GM18502 (cell line): ENCODE results near the gene TMEM43.

Source experiments
- ATAC-seq: cut with Tn5 transposase; IDR thresholded peaks from one replicate; pipeline ENCODE4 v1.9.1; 2021; ENCODE audit warnings: mild to moderate bottlenecking; ENCODE audit not compliant: unreplicated experiment, poor library complexity

Gene TMEM43

GRCh38 chr3:14174483-14174882 is 49.6 kb downstream of the TMEM43 start:
- no peak for ATAC-seq

- ATAC-seq = peak; percentile 27
Observed at GRCh38 chr3:14175383-14176037, 50.7 kb downstream of the TMEM43 start.

- ATAC-seq = peak; percentile 9
Observed at GRCh38 chr3:14177580-14178246, 52.9 kb downstream of the TMEM43 start.

- peak; percentile 94 for ATAC-seq
Observed at GRCh38 chr3:14178247-14179113, 53.6 kb downstream of the TMEM43 start, which contains the start of the genes LSM3 and XPC. Gene LSM3 (plus strand): TSS chr3:14178817. CDS start chr3:14178861, 44 bp downstream. Gene XPC (minus strand): TSS chr3:14178601. CDS start chr3:14178568, 33 bp downstream.

GRCh38 chr3:14179114-14179465 is 54.2 kb downstream of the TMEM43 start:
- ATAC-seq = no peak

GRCh38 chr3:14179795-14180194 is 54.9 kb downstream of the TMEM43 start:
- ATAC-seq = no peak

GRCh38 chr3:14181253-14181652 is 56.4 kb downstream of the TMEM43 start:
- ATAC-seq = no peak

GRCh38 chr3:14183015-14183577 is 58.2 kb downstream of the TMEM43 start:
- no peak for ATAC-seq

- ATAC-seq = no peak
Observed at GRCh38 chr3:14186854-14187458, 62.1 kb downstream of the TMEM43 start.

- no peak for ATAC-seq
Observed at GRCh38 chr3:14188041-14188754, 63.3 kb downstream of the TMEM43 start.
